K562 treated with DMSO at 1 percent for 24 hours (cell line): ENCODE measurements around the gene LGALS3BP. TPM values are rescaled to one million over a fixed set of nuclear protein-coding genes. Genes with fewer than 3 reads are reported as not detected.

Experiments used
- total RNA-seq: library from RNA; unstranded; fragments of 300-600 nt; gene quantifications from 2 replicates; pipeline ENCODE4 v1.2.3, GENCODE V29; 2022; ENCODE audit warnings: low read depth; ENCODE audit not compliant: insufficient read depth

Gene LGALS3BP
- 106 and 110 TPM in 2 replicates for total RNA-seq

GRCh38 chr17:78979780-78980623, at the start of gene LGALS3BP:
LGALS3BP (minus strand) TSS chr17:78979923; CDS start chr17:78977191, 2,732 bp downstream.

GRCh38 chr17:79023886-79024771, 44.4 kb upstream of the LGALS3BP start, which contains the start of gene C1QTNF1:
C1QTNF1 (plus strand) TSS chr17:79024169; CDS start chr17:79043969, 19,800 bp downstream.

GRCh38 chr17:79009397-79010303, 29.9 kb upstream of the LGALS3BP start, which contains the start of gene CANT1:
CANT1 (minus strand) TSS chr17:79009764; CDS start chr17:78997622, 12,142 bp downstream.

GRCh38 chr17:78925234-78925633, 54.5 kb downstream of the LGALS3BP start, which contains the start of gene TIMP2:
TIMP2 (minus strand) TSS chr17:78925387; CDS start chr17:78925088, 299 bp downstream.

Other genes starting within 250 kb of the LGALS3BP start
- 36.6 and 39.3 TPM in 2 replicates for gene CYTH1, start 197.7 kb downstream of the LGALS3BP start, total RNA-seq
- gene USP36, start 139.1 kb downstream of the LGALS3BP start, total RNA-seq, result 19.9 and 20.2 TPM in 2 replicates
- gene CEP295NL, start 76.7 kb downstream of the LGALS3BP start, total RNA-seq, result not detected in 2 replicates
- 0.46 and 0.56 TPM in 2 replicates for gene TIMP2, start 54.5 kb downstream of the LGALS3BP start, total RNA-seq
- 86.3 and 86.8 TPM in 2 replicates for gene CANT1, start 29.8 kb upstream of the LGALS3BP start, total RNA-seq
- not detected in 2 replicates for gene C1QTNF1, start 44.2 kb upstream of the LGALS3BP start, total RNA-seq
- gene ENGASE, start 94.9 kb upstream of the LGALS3BP start, total RNA-seq, result 15.6 and 20.9 TPM in 2 replicates